Midbrain (tissue), 1 donor: Measurements from ENCODE around the gene LEMD1.
"Not testable (repeated sequence)": the region's sequence is repeated elsewhere in the genome, so short reads cannot be mapped to it uniquely, and the experiment has no call there.

Source experiments
- DNase-seq: peaks from one replicate; lab custom pipeline; 2025; lab: John Stamatoyannopoulos, UW

LEMD1 gene

DNA sequence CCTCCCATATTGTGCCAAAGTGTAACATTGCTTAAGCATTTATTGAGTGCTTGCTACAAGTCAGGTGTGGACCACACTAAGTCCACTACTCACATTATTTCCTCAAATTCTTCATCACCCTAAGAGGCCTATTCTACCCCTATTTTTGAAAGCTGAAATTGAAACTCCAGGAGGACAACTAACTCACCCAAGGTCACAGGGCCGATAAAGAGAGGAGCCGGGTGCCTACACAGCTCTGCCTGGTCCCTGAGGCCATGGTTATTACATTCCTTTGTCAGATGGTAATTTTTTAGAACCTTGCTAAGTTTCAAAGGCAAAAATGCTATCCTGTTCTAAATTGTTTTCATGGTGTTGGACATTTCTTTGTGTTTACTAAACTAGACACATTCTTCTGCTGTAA, 41.0 kb downstream of the LEMD1 start:
- no peak for DNase-seq

DNA sequence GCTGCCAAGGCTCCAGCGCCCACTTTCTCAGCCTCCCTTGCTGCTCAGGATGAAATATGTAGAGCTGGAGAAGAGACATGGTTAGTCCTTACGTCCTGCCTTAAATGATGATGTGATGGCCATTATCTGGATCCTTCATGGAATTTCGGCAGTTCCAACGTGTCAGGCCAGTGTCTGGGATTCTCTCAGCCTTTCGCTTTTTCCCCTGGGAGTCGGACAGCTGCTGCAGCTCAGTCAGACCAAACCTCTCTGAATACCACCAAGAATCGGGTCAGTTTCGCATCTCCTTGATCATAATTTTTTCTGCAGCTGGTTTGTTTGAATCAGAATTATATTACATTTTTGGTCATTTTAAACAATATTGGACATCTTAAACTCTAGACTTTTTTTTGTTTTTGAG, 42.8 kb downstream of the LEMD1 start:
- no peak for DNase-seq

DNA sequence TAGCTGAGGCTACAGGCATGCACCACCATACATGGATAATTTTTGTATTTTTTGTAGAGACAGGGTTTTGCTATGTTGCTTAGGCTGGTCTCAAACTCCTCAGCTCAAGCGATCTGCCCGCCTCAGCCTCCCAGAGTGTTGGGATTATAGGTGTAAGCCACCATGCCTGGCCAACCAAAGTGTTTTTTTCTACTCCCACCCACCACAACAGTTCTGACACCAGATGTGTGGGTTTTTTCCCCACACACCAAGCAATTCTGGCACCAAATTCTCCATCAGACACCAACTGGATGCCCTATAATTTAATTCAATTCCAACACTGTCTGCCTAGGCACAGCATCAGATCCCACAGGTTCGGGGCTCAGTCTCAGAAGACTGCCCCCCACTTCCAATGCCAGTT, 44.5 kb downstream of the LEMD1 start:
- DNase-seq: no peak

DNA sequence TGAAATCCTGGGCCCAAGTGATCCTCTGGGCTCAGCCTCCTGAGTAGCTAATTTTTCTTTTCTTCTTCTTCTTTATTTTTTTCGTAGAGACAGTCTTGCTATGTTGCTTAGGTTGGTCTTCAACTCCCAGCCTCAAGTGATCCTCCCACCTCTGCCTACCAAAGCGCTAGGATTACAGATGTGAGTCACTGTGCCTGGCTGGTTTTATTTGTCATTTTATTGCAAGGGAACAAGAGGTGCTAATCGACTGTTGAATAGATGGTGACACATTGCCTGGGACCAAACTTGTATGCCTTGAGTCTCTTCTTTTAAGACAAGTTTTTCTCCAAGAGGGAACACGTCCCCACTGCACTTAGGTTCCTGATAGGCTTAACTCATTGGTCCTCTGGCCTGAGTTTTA, 45.1 kb downstream of the LEMD1 start:
- no peak for DNase-seq

DNA sequence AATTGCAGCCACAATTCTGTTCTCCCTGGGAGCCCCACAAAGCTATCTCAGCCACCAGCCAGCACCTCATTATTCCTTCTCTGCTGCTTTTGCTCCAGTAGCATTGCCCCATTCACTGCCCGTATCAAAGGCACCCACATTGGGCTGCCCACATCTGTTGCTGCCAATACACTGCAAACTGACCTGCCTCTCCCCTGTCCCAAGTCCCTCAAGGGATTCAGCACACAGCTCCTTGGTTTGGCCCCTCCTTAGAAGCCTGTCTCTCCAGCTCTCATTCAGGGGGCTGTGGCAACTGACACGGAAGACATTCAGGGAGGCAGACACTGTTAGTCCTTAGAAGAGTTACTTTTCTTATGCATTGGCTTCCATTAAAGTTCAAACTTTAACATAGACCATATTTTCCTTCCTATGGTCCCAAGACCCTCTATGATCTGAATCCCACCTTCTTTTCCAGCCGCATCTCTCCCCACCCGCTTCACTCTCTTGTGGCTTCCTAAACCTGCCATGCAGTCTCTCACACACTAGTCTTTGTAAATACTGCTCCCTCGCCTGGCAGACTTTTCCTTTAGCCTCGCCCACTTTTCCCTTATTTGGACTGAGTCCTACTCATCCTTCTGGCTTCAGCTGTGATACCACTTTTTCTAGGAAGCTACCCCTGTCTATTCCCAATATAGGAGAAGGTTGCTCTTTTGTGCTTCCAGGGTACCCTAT, 45.9 kb downstream of the LEMD1 start:
- DNase-seq: no peak

DNA sequence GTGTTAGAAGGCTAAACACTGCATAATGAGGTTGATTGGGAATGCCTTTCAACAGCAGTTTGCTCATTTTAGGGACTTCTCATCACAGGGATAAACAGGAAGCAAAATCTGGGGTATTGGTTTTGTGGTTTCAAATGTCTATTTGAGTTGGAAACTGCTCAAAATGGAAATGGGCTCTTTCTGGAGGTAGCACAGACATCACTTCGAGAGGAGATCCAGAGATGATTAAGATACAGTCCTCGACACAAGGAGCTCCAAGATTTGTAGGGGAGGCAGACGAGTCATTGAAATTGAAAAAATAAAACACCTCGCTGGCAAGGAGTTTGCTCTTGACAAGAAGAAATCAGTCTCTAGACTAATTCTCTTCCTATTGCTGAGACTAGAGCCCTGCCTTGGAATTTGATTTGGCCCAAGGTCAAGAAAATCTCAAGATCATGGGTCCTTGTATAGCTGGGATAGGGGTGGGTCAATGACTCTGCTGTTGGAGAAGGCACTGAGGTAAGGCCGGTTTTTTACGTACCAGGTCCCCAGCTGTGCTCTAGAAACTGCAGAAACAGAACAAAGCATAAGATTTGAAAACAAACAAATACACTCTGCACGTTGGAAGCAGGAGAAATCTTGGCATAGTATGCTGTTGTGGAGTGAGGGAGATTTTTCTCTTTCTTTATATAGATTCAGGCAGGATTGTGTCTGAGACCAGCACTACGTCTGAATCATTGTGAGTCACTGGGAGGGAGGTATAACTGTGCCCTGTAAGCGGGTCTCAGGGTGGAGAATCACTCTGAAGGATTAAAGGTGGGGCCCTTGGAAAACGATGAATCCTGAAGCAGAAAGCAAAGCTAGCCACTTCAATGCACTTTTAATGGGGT, 47.4 kb downstream of the LEMD1 start:
- no peak for DNase-seq

DNA sequence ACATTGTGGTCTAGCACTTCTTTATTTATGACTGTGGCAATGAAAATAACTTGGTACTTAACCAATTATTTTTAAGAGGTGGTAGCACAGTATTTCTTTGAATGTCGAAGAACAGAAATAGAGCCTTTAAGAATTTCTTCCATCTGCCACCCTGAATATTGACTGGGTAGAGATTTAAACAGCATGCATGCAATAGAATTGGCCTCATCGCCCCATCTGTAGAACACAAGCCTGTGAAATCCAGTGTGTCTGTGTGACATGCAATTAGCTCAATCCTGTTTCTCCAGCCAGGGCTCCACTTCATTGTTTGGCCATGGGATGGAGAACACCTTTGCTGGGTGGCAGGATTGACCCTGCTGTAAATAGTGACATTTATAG, 48.1 kb downstream of the LEMD1 start:
- DNase-seq: no peak

DNA sequence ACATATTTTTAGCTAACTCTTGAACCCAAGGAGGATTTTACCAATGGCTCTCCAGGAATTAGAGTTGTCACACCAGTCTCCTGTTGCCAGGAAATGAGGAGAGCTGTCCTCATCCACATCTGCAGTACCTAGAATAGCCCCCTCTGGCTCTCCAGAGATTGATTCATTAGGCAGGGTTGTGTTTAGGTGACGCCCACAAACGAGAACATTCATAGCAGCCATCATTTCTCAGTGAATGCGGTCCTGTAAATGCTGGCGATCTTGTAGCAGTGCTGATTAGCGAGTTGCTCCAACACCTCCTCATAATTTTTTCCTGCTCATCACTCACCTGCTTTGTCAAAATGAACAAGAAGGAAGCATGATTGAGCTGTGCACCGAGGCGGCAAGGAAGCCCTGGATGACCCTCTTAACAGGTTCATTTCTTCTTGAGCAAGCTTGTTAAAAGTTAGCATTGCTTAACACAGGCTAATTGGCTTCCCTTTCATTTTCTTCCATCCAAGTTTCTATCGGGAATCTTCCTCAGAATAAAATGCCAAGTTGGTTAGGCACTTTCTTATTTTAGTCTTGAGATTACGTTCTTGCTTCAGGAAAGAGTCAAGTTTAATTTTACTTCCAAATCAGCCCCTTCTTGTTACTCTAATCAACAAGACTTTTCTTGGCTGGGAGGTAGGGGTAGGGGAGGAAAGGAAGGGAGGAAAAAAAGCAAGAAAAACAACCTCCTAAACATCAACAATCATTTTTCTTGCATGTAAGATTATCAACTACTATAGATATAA, 48.6 kb downstream of the LEMD1 start:
- DNase-seq: no peak

DNA sequence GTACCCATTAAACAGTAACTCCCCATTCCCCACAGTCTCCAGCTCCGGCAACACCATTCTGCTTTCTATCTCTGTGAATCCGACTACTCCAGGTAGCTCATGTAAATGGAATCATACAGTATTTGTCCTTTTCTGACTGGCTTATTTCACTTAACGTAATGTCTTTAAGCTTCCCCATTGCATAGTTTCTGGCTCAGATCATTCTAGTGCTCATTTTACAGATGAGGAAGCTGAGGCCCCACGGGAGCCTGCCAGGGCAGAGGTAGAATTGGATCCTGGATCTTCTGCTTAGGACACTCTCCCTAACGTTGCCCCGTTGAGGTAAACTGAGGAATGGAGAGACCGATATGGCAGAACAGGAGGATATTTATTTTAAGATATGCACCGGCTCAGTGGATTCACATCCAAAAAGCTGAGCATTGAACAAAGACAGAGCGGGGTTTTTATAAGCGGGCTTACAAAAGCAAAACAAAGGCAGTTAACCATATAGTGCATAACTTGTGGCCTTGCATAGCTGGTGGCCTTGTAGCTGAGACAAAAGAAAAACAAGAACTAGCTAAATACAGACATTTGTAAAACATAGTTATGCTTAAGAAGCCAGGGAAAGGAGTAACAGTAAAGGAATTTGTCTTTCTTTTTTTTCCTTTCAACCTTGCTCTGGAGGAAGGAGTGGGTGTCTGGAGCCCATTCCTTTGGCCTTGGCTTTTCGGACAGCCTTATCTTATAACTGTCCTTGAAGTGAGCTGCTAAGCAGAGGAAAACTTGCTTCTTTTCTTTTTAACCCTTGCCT, 49.8 kb downstream of the LEMD1 start:
- DNase-seq: no peak

DNA sequence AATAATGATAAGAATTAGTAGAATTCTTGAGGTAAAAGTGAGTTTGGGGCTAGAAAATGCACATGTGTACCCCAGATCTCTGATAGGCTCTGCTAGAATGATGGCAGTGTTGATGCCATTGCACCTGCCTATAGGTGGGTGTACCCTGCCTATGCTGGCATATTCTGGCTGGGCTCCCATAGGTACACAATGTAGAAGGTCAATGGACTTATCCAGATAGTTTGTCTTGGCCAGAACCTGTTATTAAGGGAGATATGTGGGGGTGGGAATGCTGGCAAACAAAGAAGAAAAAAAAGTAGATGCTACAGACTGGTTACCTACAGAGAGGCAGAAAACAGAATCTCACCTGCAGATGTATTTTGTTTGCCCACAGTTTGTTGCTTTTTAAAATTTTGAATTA, 51.1 kb downstream of the LEMD1 start:
- DNase-seq: no peak

DNA sequence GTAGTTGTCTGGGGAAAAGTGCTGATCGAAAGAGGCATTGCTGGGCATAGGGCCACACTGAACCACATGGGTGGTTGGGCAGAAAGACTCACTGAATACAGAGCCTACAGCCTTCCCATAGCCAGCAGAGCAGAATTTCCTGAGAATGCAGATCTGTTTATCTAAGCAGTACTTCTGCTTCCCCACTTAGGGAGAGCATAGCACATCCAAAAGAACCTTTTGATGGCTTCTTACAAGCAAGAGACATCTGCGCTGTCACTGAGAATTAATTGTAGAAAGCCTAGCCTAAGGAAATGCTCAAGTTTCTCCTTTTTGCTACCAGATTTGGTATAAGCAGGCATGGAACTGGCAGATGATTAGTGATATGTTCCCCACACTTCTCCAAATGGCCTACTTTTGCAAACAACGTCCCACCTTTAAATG, 52.1 kb downstream of the LEMD1 start:
- DNase-seq: no peak

DNA sequence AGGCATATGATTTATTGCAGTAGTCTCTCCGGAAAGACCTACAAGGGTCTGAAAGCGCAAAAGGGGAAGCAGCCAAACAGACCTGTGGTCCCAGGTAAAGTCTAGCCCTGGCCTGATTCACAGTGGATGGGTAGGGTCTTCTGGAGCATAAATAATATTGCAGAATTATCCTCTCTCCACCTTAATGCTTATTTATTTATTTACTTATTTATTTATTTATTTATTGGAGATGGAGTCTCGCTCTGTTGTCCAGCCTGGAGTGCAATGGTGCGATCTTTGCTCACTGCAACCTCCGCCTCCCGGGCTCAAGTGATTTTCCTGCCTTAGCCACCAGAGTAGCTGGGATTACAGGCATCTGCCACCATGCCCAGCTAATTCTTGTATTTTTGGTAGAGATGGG, 53.4 kb downstream of the LEMD1 start:
- DNase-seq: no peak

DNA sequence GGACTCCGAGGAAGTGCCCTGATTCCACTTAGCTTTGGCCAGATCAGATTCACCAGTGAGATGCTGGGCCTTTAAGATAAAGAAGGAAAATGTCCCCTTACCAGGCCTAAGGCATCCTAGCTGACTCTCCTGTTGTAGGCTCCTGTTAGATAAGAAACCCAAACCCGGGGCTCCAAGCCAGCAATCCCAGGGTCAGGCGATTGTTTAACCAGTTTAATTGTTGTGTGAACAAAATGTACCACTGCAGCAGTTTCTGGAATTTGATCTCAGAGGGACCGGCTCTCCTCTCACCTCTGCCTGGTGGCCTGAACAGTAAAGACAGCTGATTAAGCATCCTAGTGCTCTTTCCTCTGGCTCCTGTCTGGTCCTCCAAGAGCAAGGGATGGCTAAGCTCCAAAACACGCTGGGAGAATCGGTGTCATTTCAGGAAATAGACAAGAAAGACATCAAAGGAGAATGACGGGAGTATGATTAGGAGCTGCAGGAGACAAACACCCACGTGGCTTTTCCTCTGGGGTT, 55.9 kb downstream of the LEMD1 start:
- DNase-seq: no peak

DNA sequence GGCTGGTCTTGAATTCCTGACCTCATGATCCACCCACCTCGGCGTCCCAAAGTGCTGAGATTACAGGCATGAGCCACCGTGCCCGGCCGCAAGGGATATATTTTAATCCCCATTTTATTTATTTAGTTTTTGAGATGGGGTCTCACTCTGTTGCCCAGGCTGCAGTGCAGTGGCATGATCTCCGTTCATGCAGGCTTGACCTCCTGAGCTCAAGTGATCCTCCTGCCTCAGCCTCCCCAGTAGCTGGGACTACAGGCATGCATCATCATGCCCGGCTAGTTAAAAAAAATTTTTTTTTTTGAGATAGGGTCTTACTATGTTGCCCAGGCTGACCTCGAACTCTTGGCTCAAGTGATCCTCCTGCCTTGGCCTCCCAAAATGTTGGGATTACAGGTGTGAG, 56.8 kb downstream of the LEMD1 start:
- DNase-seq: not testable (repeated sequence)

DNA sequence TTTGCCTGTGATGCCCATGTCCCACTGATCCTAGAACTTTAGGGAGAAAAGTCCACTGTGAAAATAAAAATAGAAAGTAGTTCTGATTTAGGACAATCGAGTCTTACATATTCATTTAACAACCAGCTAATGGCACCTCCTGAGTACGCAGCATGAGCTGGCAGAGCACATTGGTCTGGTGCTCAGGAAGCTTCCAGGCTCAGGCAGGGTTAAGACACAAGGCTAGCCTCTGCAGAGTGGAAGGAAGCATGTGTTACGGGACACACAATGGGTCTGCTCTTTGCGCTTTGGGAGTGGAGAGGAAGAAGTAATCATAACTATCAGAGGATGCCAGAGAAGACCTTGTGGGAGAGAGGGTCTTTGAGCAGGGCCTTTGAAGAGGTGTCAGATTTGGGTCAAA, 61.0 kb downstream of the LEMD1 start:
- DNase-seq: no peak

DNA sequence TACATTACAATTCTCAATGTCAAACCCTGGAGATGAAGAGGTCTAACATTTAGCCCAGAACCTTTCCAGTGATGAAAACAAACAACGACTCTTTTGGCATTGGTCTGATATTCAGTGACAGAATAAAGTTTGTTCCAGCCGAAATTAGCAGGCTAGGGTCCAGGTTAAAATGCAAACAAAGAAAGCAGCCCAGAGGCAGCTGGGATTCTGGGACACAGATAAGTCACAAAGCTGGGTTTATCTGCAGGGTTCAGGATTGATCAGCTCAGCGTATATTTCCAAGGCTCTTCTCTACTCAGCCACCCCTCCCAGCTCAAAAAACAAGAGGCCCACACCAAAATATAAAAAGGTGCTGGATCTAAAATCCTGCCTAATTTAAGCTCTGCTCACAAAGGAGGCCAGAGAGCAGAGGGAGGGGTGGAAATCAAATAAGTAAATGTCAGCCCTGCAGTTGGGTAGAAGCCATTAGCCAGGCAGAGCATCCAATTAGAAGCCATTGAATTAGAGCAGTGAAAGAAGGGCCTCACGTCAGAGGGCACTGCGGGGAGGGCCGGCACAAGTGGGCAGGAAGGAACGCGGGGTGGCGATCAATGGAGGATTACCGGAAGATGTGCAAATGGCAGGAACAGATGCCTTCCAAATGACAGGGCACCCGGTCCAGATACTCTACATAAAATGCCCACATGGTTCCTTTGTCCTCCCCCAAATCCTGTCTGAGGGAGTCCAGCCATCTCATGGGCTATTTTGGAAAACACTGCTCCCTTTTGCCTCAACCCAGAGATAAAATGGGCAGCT, 61.9 kb downstream of the LEMD1 start:
- DNase-seq: peak; percentile 48

DNA sequence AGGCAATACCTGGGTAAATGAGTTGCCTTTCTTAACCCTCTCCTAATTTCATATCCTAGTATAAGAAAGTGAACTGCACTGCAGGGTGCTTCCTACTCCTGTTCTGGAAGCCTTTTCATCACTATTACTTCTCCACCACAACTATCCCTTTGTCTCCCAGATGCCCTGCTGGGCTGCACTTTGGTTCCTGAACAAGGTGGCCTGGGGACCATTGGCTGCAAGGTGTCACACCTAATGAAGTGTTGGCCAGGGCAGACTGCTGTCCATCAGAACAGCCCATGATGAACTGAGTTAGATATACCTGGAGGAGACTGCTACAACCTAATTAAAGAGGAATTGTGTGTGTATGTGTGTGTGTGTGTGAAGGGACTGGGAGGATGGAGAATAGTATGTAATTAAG, 63.3 kb downstream of the LEMD1 start:
- DNase-seq: no peak

DNA sequence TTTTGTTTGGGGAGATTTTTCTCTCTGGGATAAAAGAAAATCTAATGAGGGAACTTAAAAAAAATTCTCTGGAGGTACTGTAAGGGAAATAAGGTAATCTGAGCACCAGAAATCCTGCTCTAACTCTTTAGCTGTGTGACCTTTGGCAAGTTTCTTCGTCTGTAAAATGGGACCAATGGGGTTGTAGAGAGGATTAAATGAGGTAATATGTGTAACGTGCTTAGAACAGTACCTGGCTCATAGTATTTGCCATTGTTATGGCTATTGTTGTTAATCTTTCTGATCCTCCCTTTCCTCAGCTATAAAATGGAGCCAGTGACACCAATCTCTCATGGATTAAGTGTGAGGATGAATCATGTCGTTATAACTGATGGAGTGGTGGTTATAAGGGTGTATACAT, 64.3 kb downstream of the LEMD1 start:
- DNase-seq: no peak

DNA sequence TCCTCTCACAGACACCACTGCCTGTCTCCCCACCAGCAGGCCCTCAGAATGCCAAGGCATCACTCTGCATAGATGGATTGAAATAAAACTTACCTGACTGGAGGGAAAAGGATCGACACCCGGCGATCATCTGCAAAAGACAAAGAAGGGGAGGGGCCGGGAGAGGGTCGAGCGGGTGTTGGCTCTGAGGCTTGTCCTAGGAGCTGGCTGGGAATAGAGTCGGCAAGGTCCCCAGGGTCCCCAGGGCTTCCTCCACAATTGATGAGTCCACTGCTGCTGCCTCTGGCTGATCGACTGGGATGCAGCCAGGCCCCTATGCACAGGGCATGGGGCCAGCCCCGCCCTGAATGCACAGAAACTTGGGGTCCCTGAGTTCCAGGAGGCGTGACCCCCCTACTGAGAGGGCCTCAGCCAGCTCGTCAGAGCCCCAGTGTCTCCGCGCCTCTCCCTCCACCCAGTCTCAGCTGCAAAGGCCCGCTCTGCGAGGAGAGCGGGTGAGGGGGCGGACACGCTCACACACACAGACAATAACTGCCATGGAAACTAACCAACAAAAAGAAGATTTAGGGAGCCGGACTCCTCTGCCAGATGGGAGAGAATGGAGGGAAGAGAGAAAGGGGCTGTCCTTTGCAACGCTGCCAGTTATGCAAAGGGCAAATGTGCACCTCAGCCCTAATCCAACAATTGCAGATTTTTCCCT, 65.3 kb downstream of the LEMD1 start, which contains the start of gene KLHDC8A:
Gene KLHDC8A, minus strand, starts transcription at position 483 of the 700 bp plus-strand sequence. CDS start 13,318 bp downstream, outside the sequence.
- no peak for DNase-seq

DNA sequence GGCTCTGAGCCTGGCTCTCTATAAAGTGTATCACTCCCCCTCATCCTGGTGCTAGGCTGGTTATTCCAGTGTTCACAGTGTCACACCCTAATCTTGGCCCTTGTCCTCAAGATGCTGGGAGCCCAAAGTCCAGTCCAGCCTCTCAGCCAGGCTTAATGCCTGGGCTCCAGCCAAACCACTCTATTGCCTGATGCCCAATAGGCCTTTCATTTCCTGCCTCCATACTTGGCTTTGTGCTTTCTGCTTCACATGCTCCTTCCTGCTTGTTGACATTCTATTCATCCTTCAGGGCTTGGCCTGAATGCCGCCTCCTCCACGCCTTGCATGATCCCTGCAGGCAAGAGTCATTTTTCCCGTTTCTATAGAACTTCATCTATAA, 66.8 kb downstream of the LEMD1 start:
- peak; percentile 40 for DNase-seq
